K562 (cell line): ENCODE data around the gene STARD8. TPM values are rescaled to one million over a fixed set of nuclear protein-coding genes. Genes with fewer than 3 reads are reported as not detected.
A peak's percentile ranks its signal among the peaks of the same experiment; 100 is the strongest.

Source experiments
- ATAC-seq: fragments of 200-7000 bp; cut with Tn5 transposase; 3 replicates; pipeline ENCODE4 v1.9.1; 2020; ENCODE audit warnings: moderate library complexity
- Bru-seq: library from RNA; stranded (reverse); fragments of 400-500 nt; gene quantifications from one replicate; lab custom pipeline; 2021; lab: Mats Ljungman, UMichigan
- BruChase-seq, 2 experiments: library from RNA; stranded (reverse); fragments of 400-500 nt; gene quantifications; one replicate each; lab custom pipeline; 2021; lab: Mats Ljungman, UMichigan
- BruUV-seq: library from RNA; stranded (reverse); fragments of 400-500 nt; replicated peaks from 2 replicates; lab custom pipeline; 2021; lab: Mats Ljungman, UMichigan
- CTCF ChIA-PET: fragments of 300-600 bp; formaldehyde crosslinking; extraction: SDS; loops from one replicate; lab custom pipeline; 2021; ENCODE audit warnings: low intra/inter-chr PET ratio; lab: Yijun Ruan, JAX
- POLR2A ChIA-PET: fragments of 300-600, 350-650 bp; sonication (Branson Sonifier 250); formaldehyde crosslinking; extraction: SDS; loops from one replicate; lab custom pipeline; 2021; ENCODE audit warnings: antibody characterized with exemption, inconsistent platforms; lab: Yijun Ruan, JAX
- DNase-seq, 4 experiments: peaks; one replicate each; pipeline versions ENCODE4 v3.0.0 to v3.0.0-alpha.2; 2011 to 2018; ENCODE audit warnings: low spot score in 3 of 4, mixed read lengths in 3 of 4; ENCODE audit errors: extremely low read depth in 1 of 4
- FAIRE-seq: peaks from 2 replicates; lab custom pipeline; 2011; peaks lifted over from hg19 to GRCh38; lab: Jason Lieb, UNC
- H2AFZ ChIP-seq: 2 replicates; pipeline ENCODE4 v1.6.0; 2011; ENCODE audit warnings: low read depth, low read length, control low read depth, inconsistent platforms
- H3K27ac ChIP-seq: fragments of 200-600 bp; 3 replicates; pipeline ENCODE4 v1.8.0; 2011; ENCODE audit warnings: low read depth, mild to moderate bottlenecking, control low read depth, inconsistent platforms, low read length, moderate library complexity, mixed read lengths; ENCODE audit errors: extremely low read depth
- H3K27me3 ChIP-seq, 2 experiments: fragments of 300-600 bp in 1 of 2; 2 replicates in 1 of 2; 3 replicates in 1 of 2; pipeline versions ENCODE4 v1.6.0 to v1.8.0; 2011; ENCODE audit warnings: inconsistent platforms in 2 of 2, low read length in 2 of 2, mild to moderate bottlenecking in 1 of 2, mixed read lengths in 1 of 2, moderate library complexity in 1 of 2; ENCODE audit not compliant: control insufficient read depth in 2 of 2, insufficient read depth in 2 of 2
- H3K36me3 ChIP-seq: fragments of 300-600 bp; 3 replicates; pipeline ENCODE4 v1.8.0; 2011; ENCODE audit warnings: mild to moderate bottlenecking, low read length, inconsistent platforms; ENCODE audit not compliant: control insufficient read depth, insufficient read depth
- H3K4me1 ChIP-seq, 2 experiments: fragments of 200-600 bp in 1 of 2; replicated peaks in 1 of 2; 2 replicates in 1 of 2; 3 replicates in 1 of 2; pipeline versions ENCODE4 v1.5.1 to v1.8.0; 2011; ENCODE audit warnings: inconsistent platforms in 2 of 2, low read length in 2 of 2, mild to moderate bottlenecking in 1 of 2, mixed read lengths in 1 of 2, moderate library complexity in 1 of 2; ENCODE audit not compliant: control insufficient read depth in 2 of 2, insufficient read depth in 2 of 2
- H3K4me2 ChIP-seq: 2 replicates; pipeline ENCODE4 v1.6.1; 2011; ENCODE audit warnings: low read length, control low read depth, inconsistent platforms, mixed read lengths; ENCODE audit not compliant: insufficient read depth
- H3K4me3 ChIP-seq: fragments of 200-600 bp; sonication (generic), shearing (Covaris generic); 2 replicates; pipeline ENCODE4 v1.5.1; 2016; ENCODE audit warnings: control low read depth, inconsistent platforms
- H3K79me2 ChIP-seq: fragments of 200-600 bp; 3 replicates; pipeline ENCODE4 v1.8.0; 2011; ENCODE audit warnings: low read length, inconsistent platforms; ENCODE audit not compliant: control insufficient read depth, insufficient read depth
- H3K9ac ChIP-seq, 2 experiments: 2 replicates each; pipeline versions ENCODE4 v1.6.0 to v1.6.1; 2011; ENCODE audit warnings: low read depth in 2 of 2, low read length in 2 of 2, control low read depth in 1 of 2, inconsistent platforms in 1 of 2, mild to moderate bottlenecking in 1 of 2, mixed read lengths in 1 of 2; ENCODE audit not compliant: insufficient read depth in 1 of 2
- H3K9me1 ChIP-seq: one replicate; pipeline ENCODE4 v1.6.0; 2011; ENCODE audit warnings: inconsistent platforms, mild to moderate bottlenecking, low read length, moderate library complexity; ENCODE audit not compliant: control insufficient read depth, insufficient read depth
- H3K9me3 ChIP-seq: replicated peaks from 2 replicates; pipeline ENCODE4 v1.5.1; 2011; ENCODE audit warnings: low read depth, low read length, inconsistent platforms; ENCODE audit not compliant: control insufficient read depth, insufficient read depth
- H4K20me1 ChIP-seq: replicated peaks from 2 replicates; pipeline ENCODE4 v1.6.1; 2011; ENCODE audit warnings: low read length, inconsistent platforms, mixed read lengths; ENCODE audit not compliant: control insufficient read depth, insufficient read depth
- L3MBTL2 ChIP-seq: fragments of 450-650 bp; IDR thresholded peaks from 2 replicates; pipeline ENCODE4 v1.6.1; 2016; ENCODE audit warnings: mild to moderate bottlenecking, moderate library complexity
- NR3C1 ChIP-seq: sonication (generic); formaldehyde crosslinking; IDR thresholded peaks from 2 replicates; pipeline ENCODE4 v1.8.1; 2022; ENCODE audit warnings: missing genetic modification reagents
- NRF1 ChIP-seq, 2 experiments: fragments of 450-650 bp; IDR thresholded peaks in 1 of 2; conservative IDR thresholded peaks in 1 of 2; 2 replicates each; pipeline ENCODE4 v1.6.1; 2014; ENCODE audit warnings: mild to moderate bottlenecking in 2 of 2
- RAD21 ChIP-seq, 2 experiments: fragments of 250-450 bp in 1 of 2; fragments of 450-650 bp in 1 of 2; sonication (Bioruptor Pico) in 1 of 2; formaldehyde crosslinking in 1 of 2; IDR thresholded peaks in 1 of 2; conservative IDR thresholded peaks in 1 of 2; 2 replicates each; pipeline versions ENCODE4 v1.4.0 to v1.8.0; 2020 to 2022; ENCODE audit warnings: mild to moderate bottlenecking in 2 of 2, moderate library complexity in 1 of 2
- RBFOX2 ChIP-seq: fragments of 200-400 bp; formaldehyde crosslinking; IDR thresholded peaks from 2 replicates; pipeline ENCODE4 v1.6.1; 2017; ENCODE audit warnings: low read depth, mild to moderate bottlenecking, low read length, moderate library complexity
- ZFX ChIP-seq: sonication (generic); formaldehyde crosslinking; IDR thresholded peaks from 2 replicates; pipeline ENCODE4 v1.8.0; 2022; ENCODE audit warnings: mild to moderate bottlenecking, missing genetic modification reagents, moderate library complexity
- WGBS: fragments of 100-300 bp; shearing (Covaris generic); methylation state at CpG from one replicate; pipeline ENCODE4 v1.1.6; 2016; ENCODE audit warnings: low coverage, mixed read lengths; ENCODE audit not compliant: insufficient coverage; ENCODE audit errors: missing lambda C conversion rate; 5-methylcytosine and 5-hydroxymethylcytosine counted together
- in situ Hi-C: fragments of 300-500 bp; cut with MboI; formaldehyde crosslinking; loops from 4 replicates; pipeline ENCODE4 v1.15.0; 2018; ENCODE audit warnings: inconsistent platforms, mixed read lengths
- intact Hi-C: fragments of 100-400 bp; cut with micrococcal nuclease; formaldehyde crosslinking; loops from 2 replicates; pipeline ENCODE4 v1.14.2; 2022
- long read RNA-seq, 3 experiments: library from polyadenylated mRNA in 2 of 3; library from RNA in 1 of 3; unstranded in 2 of 3; stranded (forward) in 1 of 3; transcript quantifications; one replicate each; pipeline ENCODE4 v2.0.0, GENCODE V29; 2019 to 2022
- polyA minus RNA-seq, 3 experiments: library from RNA; depleted of rRNA, polyadenylated mRNA; stranded (reverse); fragments of >200 nt; gene quantifications; 2 replicates each; pipeline ENCODE4 v1.2.3, GENCODE V29; 2011
- polyA plus RNA-seq, 8 experiments: library from polyadenylated mRNA; depleted of rRNA in 4 of 8; stranded (reverse) in 5 of 8; unstranded in 3 of 8; fragments of >200 nt; fragmentation: Nextera tagmentation in 2 of 8; fragmentation: Illumina TruSeq in 1 of 8; extraction: Ambion mirVana in 2 of 8; extraction: Trizol in 1 of 8; gene quantifications; 2 replicates each; pipeline versions ENCODE4 v1.2.1 to v1.2.3, GENCODE V29; 2011 to 2014; ENCODE audit warnings: inconsistent platforms in 1 of 8, missing spikeins in 1 of 8
- total RNA-seq, 7 experiments: library from RNA; depleted of rRNA in 6 of 7; stranded (reverse); fragments of >200 nt in 6 of 7; fragmentation: Illumina TruSeq in 2 of 7; extraction: Trizol in 2 of 7; gene quantifications; 2 replicates each; pipeline versions ENCODE4 v1.2.1 to v1.2.3, GENCODE V29; 2011 to 2021; ENCODE audit warnings: low replicate concordance in 1 of 7

STARD8 gene
- total RNA-seq (2011; cell fraction: chromatin; rRNA removed; ENCODE audit: low replicate concordance) = 38.1 and 60.0 TPM in 2 replicates
- total RNA-seq (2011; cell fraction: nucleolus; rRNA removed) = 38.0 TPM in 2 replicates
- 29.8 and 33.7 TPM in 2 replicates for total RNA-seq (2011; cell fraction: nucleoplasm; rRNA removed)
- total RNA-seq (2014; rRNA removed) (19.9 and 27.1 TPM in 2 replicates), total RNA-seq (2014; rRNA removed; fragmentation: Illumina TruSeq; extraction: Trizol) (8.0 and 9.1 TPM in 2 replicates), total RNA-seq (2015; rRNA removed; fragmentation: Illumina TruSeq; extraction: Trizol) (8.5 and 9.2 TPM in 2 replicates), total RNA-seq (2021) (30.2 and 35.0 TPM in 2 replicates), polyA plus RNA-seq (2011; rRNA removed) (18.6 and 20.1 TPM in 2 replicates), polyA plus RNA-seq (2014; fragmentation: Illumina TruSeq; extraction: Trizol) (15.9 and 21.4 TPM in 2 replicates), polyA plus RNA-seq (2014; fragmentation: Nextera tagmentation; extraction: Ambion mirVana) (1 to 10 TPM; 1.6 to 1.9 TPM), polyA plus RNA-seq (2014; rRNA removed) (17.7 and 18.4 TPM in 2 replicates), polyA minus RNA-seq (2011; rRNA and poly(A)+ RNA removed) (16.7 and 26.6 TPM in 2 replicates), Bru-seq, nascent RNA (percentile 67 among the genes with signal in this experiment), BruChase-seq, experiment 1, labeled RNA remaining after a 2-hour chase (percentile 56 among the genes with signal in this experiment), BruChase-seq, experiment 2, labeled RNA remaining after a 6-hour chase (percentile 61 among the genes with signal in this experiment)
- polyA plus RNA-seq (2011; cell fraction: cytosol; rRNA removed) = 19.5 and 27.1 TPM in 2 replicates
- 57.2 and 86.0 TPM in 2 replicates for polyA plus RNA-seq (2011; cell fraction: nucleus; rRNA removed)
- 16.9 and 20.5 TPM in 2 replicates for polyA plus RNA-seq (2012)
- 23.9 and 27.2 TPM in 2 replicates for polyA minus RNA-seq (2011; cell fraction: cytosol; rRNA and poly(A)+ RNA removed)
- 15.7 and 16.7 TPM in 2 replicates for polyA minus RNA-seq (2011; cell fraction: nucleus; rRNA and poly(A)+ RNA removed)
- long read RNA-seq, experiment 1, full-length matches to known transcripts = 22 of 78 reads
- long read RNA-seq, experiment 1, partial matches to known transcripts = 42 of 78 reads
- long read RNA-seq, experiment 1, other reads (novel, unspliced or antisense) = 14 of 78 reads
- long read RNA-seq, experiment 2, full-length matches to known transcripts = 7 of 27 reads
- long read RNA-seq, experiment 2, partial matches to known transcripts = 13 of 27 reads
- long read RNA-seq, experiment 2, other reads (novel, unspliced or antisense) = 7 of 27 reads
- long read RNA-seq, experiment 3, full-length matches to known transcripts = 1 of 2 reads
- long read RNA-seq, experiment 3, partial matches to known transcripts = 0 of 2 reads
- long read RNA-seq, experiment 3, other reads (novel, unspliced or antisense) = 1 of 2 reads

- Histone ChIP-seq H4K20me1 (no peaks in the 10 kb centered on the region), H3K9ac (peak within 1 kb of the TSS; percentile 49 to 75; a peak in 3 of 4 replicates), H3K36me3 (no peaks in the 10 kb centered on the region), H3K4me2 (peak within 1 kb of the TSS; percentile 70), H3K27me3 (no peaks in the 10 kb centered on the region), H3K9me1 (no peaks in the 10 kb centered on the region), H3K27ac (no peak within 1 kb of the TSS), H3K4me3 (peak within 1 kb of the TSS; percentile 27), H3K4me1 (peaks cover 0 to 7% of the 10 kb centered on the region in 2 experiments; a peak in 4 of 5 replicates), H2AFZ (peak within 1 kb of the TSS; percentile 74), H3K79me2 (peaks cover 3% of the 10 kb centered on the region; the same call in 1 of the 3 replicates), H3K9me3 (no peaks in the 10 kb centered on the region)
- no TSS peak for BruUV-seq
- CTCF ChIA-PET = no interaction called here
- DNase-seq (peak; percentile 53 to 55 (median 54)), ATAC-seq (peak; percentile 92), FAIRE-seq (peak; percentile 35)
- in situ Hi-C loops (no loop called here), intact Hi-C loops (no loop called here)
- POLR2A ChIA-PET = interaction anchor here (0.7 to 1.1 kb wide), 2 partner anchors 34 to 63 kb away, joined by 3 read pairs; no protein-coding TSS in a partner anchor
- WGBS = 30% methylated on average over 14 of the region's 40 CpGs
- peak; percentile 62 for TF ChIP-seq RBFOX2
- TF ChIP-seq NRF1 (conservative IDR thresholded peaks at IDR 0.05 in 1 of 2, IDR thresholded peaks at IDR 0.05 in 1 of 2) = 0 out of 4 replicates have a peak, but pooled peaks of 1 of the 2 experiments have one; percentile 19
- TF ChIP-seq NR3C1 (CRISPR knock-in tag) = no peak
- TF ChIP-seq RAD21 (CRISPR knock-in tag; conservative IDR thresholded peaks at IDR 0.05 in 1 of 2, IDR thresholded peaks at IDR 0.05 in 1 of 2) = peak in 1 of 2 experiments; percentile 18; a peak in 1 of 4 replicates
- TF ChIP-seq L3MBTL2 = peak; percentile 82
- TF ChIP-seq ZFX (CRISPR knock-in tag) = peak; percentile 58
Measured at GRCh38 chrX:68647156-68647957, at the start of gene STARD8. STARD8 (plus strand) TSS chrX:68647666; CDS start chrX:68647883, 217 bp downstream.
